ENCODE results near the gene NQO2.
A peak's percentile ranks its signal among the peaks of the same experiment; 100 is the strongest.
"Not testable (repeated sequence)": the region's sequence is repeated elsewhere in the genome, so short reads cannot be mapped to it uniquely, and the experiment has no call there.

Gene NQO2

DNA sequence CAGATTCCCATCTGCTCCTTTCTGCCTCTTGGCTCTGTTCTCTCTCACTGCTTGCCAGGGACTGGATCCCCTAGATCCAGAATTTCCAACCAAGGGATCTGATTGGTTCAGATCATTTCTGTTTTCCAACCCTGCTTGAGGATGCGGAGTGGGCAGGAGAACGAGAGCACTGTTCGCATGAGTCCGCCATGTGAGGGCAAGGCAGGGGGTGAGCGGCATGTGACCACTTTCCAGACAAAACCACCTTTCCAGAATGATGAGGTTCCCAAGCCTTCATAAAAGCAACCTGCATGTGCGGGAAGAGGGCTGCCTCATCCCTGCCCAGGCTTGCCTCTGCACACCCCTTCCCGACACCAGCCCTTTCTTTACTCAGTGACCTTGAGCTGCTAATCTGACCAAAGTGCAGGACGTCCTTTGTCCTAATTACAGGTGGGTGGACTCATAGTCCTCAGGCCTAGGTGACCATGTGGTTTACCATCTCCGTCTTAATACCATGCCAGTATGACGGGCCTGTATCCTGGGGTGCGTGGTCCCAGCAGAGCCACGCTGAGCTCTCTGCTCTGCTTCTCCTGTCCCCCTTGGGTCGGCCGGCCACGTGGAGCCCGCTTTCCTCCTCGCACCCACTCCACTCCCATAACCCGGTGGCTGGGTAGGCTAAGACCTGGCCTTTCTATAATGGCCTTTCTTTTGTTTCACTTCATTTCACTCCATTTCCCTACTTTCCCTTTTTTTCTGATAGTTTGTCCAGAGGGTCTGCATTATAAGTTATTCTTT, 14.4 kb downstream of the NQO2 start:
- no peak for DNase-seq (ENCODE audit: low read depth)

- no peak for DNase-seq (ENCODE audit: low read depth)
Observed at GRCh38 chr6:3014675-3015066, 15.0 kb downstream of the NQO2 start.

DNA sequence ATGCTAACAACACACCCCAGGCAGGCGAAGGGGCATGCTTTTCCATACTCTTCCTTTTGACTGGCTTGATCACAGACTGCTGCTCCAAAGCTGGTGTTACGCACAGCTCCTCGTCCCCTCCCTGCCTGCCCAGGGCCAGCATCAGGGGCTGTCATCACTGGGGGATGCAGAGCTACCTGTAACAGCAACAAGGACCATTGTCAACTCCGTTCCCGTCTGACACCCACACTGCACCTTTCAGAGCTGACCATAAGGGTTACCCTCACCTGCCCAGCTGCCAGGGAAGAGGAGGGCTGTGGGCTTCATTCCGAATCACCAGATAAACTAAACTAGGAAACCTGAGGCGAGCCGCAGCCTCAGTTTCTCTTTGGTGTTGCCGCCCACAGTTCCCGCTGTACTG, 15.4 kb downstream of the NQO2 start:
- no peak for DNase-seq (ENCODE audit: low read depth)

- DNase-seq (ENCODE audit: low read depth) = no peak
Observed at GRCh38 chr6:3016473-3017280, 17.0 kb downstream of the NQO2 start.

GRCh38 chr6:3017304-3017703, 17.6 kb downstream of the NQO2 start:
- DNase-seq (ENCODE audit: low read depth) = no peak

DNA sequence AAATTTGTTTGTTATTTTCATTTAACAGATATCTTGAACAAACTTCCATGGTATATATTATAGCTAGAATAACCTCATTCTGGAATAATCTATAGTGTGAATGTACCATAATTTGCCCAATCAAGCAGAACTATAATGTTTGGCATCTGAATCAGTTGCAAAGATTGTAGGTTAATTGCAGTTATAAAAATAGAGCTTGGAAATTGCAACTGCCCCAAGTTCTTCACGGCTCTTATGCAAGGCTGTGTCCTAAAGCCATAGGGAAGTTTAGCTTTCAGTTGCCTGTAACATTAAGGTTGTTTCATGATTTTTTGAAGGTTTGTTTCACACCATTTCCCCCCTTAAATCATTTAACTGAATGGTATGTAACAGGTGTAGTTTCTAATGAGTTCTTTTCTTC, 19.4 kb downstream of the NQO2 start:
- DNase-seq (ENCODE audit: low read depth) = no peak

DNA sequence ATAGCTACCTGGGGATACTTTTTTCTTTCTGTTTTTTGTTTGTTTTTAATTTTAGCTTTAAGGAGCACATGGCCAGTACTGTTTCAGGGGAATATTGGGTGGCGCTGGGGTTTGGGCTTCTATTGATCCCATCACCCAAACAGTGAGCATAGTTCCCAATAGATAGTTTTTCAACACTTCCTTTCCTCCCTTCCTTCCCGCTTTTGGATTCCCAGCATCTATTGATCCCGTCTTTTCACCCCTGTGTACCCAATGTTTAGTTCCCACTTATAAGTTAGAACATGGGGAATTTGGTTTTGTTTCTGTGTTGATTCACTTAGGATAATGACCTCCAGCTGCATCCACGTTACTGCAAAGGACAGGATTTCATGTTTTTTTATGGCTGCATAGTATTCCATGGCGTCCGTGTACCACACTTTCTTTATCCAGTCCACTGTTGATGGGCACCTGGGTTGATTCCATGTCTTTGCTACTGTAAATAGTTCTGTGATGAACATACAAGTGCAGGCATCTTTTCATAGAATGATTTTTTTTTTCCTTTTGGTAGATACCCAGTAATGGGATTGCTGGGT, 20.1 kb downstream of the NQO2 start:
- DNase-seq (ENCODE audit: low read depth) = no peak

DNA sequence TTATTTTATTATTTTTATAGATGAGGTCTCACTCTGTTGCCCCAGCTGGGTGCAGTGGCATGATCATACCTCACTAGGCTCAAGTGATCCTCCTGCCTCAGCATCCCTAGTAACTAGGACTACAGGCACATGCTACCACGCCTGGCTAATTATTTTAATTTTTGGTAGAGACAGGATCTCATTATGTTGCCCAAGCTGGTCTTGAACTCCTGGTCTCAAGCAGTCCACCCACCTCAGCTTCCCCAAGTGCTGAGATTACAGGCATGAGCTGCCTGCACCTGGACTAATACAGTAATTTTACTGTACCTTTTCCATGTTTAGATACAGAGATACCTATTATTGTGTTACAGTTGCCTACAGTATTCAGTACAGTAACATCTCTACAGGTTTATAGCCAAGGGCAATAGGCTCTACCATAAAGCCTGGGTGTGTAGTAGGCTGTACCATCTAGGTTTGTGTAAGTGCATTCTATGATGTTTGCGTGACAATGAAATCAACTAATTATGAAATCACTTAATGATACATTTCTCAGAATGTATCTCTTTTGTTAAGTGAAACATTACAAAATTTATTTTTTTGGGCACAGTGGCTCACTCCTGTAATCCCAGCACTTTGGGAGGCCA, 21.4 kb downstream of the NQO2 start:
- DNase-seq (ENCODE audit: low read depth) = not testable (repeated sequence)

DNA sequence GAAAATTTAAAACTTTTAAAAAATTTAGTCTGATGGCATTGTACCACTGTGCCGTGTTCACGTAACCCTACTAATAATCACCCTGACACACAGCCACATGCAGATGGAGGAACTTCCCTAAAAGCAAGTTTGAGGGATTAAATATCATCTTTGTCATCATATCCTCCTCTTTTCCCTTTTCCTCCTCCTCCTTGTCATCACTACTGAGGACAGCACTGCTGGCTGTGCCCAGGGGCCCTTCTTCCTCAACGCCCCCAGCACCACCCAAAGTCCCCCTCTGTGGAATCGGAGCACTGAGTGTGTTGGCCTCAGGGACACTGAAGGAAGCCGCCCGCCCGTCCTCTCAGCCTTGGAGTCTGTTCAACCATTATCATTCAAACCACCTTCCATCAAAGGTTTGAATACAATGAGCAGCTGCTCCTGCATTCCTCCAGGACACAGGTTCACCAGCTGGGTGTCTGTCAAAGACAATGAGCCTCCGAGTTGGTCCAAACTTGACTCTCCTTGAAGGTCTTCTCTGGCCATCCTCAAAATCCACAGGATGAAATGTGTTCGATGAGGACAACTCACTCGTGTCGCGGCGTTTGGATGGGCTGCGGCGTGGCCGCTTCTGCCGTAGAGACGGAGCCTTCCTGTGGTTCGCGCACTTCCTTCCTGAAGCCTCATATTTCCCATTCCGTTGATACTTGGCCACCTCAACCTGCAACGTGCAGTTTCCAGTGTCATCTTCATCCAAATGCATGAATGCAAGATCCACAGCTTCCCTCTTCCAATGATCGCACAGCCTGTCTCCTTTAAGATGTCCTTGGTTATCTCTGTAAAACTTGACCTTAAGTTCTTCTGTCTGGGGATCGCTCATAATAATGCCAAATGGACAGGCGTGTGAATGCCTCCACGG, 23.3 kb downstream of the NQO2 start:
- peak; percentile 33 for DNase-seq (ENCODE audit: low read depth)

DNA sequence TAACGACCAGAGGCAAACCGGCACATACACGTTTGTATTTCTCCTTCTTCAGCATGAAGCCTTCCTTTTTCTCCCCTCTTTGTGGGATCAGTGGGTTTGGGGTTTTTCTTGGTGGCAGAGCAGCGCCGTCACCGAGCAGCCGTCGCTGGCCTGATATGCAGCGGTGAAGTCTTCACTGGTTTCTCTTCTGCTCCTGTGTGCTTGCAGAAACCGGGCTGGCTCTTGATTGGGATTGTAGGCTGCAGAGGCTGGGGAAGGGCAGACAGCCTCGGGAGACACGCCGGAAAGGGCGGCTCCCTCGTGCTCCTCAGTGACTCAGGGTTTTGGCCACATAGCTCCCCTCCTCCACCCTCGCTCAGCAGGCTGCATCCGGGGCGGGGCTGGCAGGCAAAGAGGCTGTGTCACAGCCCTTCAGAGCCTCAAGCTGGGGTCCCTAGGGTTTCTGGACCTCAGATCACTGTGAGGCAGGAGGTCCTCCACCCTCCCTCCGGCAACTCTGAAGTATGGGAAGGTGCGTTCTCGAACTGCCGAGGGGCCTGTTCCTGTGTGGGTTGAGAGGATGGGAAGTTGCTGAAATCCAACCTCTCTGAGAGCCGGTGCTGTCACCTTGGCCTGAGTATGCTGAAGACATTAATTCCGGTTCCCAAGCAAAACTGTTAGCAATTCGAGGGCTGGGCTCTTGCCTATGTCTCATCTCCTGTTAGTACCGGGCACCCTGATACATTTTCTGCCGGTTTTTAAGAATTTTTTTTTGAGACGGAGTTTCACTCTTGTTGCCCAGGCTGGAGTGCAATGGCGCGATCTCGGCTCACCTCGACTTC, 24.2 kb downstream of the NQO2 start:
- DNase-seq (ENCODE audit: low read depth) = peak; percentile 84

DNA sequence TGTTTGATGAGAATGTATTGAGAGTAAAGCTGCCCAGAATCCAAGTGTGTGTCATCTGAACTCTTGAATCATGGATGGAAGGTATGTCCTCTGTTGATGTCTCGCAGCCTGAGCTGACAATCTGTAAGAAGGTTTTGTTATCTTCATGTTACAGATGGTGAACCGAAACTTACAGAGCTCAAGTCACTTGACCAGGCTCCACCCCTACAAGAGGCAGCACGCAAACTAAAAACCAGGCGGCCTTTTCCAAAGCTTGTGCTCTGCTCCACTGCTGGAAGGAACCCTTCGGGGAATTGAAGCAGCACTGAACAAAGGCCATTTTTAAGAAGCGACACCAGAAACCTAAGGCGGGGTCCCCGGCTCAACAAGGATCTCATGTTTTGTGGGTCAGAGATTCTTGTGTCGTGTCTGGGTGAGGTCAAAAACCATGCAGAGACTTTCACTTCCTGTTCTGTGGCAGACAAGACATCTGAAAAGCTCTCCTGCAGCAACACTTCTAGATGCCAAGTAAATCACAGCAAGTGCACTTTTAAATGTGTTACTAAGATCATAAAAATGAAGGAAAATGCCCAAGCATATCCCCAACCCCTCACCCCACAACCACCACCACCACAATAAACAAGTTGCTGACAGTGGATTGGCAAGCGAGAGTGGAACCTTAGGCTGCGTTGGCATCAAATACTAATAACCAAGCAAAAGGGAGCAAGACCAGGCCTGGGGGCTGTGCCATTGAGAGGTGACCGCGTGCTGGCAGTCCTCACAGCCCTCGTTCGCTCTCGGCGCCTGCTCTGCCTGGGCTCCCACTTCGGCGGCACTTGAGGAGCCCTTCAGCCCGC, 27.3 kb downstream of the NQO2 start:
- no peak for DNase-seq (ENCODE audit: low read depth)

DNA sequence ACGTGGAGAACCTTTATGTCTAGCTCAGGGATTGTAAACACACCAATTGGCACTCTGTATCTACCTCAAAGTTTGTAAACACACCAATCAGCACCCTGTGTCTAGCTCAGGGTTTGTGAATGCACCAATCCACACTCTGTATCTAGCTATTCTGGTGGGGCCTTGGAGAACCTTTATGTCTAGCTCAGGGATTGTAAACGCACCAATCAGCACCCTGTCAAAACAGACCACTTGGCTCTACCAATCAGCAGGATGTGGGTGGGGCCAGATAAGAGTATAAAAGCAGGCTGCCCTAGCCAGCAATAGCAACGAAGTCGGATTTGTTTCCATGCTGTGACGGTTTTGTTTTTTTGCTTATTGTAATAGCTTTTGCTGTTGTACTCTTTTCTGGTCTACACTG, 28.5 kb downstream of the NQO2 start:
- not testable (repeated sequence) for DNase-seq (ENCODE audit: low read depth)

DNA sequence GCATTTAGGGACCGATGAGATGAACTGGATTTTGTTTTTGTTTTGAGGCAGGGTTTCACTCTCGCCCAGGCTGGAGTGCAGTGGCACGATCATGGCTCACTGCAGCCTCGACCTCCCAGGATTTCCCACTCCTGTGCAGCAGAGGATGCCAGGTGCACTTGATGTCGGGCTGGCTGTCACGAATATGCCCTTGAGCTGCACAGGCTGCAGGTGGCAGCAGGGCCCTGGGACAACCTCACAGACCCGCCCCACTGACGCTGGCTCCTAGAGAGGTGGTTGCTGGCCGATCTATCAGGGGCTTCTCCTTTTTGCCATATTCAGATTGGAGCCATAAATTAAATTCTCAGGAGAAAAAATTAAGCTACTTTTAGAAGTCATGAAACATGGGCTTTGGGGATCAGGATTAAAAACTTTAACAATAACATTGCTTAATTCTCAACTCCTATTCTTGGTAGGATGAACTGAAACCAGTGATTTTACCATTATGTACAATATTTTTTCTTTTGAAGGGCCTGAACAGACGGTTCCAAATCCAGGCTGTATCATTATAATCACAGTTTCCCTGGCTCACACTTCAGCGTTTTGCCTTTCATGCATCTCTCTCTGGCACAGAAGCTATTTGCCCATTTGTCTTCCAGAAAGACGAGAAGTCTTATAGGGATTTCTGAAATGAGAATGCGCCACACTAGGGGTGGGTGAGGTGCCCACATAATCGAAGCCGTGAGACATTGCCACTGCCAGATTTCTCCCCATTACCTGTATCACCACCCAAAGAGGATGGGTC, 32.4 kb downstream of the NQO2 start:
- no peak for DNase-seq (ENCODE audit: low read depth)

GRCh38 chr6:3032986-3033385, 33.3 kb downstream of the NQO2 start:
- no peak for DNase-seq (ENCODE audit: low read depth)

DNA sequence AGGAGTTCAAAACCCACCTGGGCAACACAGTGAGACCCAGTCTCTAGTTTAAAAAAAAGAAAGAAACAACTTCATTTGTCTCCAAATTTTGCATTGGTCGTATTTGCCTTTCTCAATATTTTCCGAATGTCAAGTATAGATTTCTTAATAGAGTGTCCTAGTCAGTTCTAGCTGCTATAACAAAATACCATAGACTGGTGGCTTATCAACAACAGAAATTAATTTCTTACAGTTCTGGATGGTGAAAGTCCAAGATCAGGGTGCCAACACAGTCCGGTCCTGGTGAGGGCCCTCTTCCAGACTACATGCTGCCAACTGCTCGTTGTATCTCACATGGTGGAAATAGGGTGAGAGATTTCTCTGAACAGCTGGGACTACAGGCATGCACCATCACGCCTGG, 34.0 kb downstream of the NQO2 start:
- no peak for DNase-seq (ENCODE audit: low read depth)

GRCh38 chr6:3035397-3035796, 35.7 kb downstream of the NQO2 start:
- DNase-seq (ENCODE audit: low read depth) = no peak

DNA sequence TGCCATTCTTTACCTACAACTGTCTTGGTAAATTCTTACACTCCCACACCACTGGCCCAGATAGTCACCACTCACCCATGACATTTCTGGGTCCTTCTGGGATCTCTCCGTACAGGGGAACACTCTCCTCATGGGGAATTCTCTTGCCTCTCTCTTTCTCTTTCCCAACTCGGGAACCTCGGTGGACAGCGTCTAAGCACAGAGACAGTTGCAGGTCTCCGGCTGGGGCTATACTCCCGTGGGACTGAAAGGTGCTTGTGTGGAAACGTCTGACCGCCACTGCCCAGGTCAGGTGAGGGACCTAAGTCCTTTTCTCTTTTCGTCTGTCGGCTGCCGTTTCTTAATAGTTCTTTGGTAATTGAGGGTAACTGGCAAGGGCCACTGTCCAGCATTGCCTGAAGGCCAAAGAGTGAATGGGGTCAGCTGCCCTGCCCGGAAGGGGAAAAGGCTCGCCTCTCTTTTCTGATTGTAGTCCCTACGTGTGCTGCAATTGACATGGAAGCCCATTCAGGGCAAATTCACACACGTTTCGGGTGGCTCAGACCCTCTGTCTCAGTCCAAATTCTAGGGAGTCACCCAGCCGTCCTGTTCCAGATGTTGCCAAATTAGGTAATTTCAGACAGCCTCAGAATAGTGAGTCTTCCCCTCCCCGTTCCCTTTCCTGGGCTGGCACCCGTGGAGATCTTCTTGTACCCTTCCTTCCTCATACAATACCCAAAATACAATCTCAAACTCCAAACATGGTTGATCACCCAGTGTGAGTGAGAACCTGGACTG, 37.4 kb downstream of the NQO2 start:
- DNase-seq (ENCODE audit: low read depth) = no peak

GRCh38 chr6:3037638-3038365, 38.1 kb downstream of the NQO2 start:
- DNase-seq (ENCODE audit: low read depth) = no peak
